GM18511 (cell line): ENCODE data around the gene SLC39A6.
A peak's percentile ranks its signal among the peaks of the same experiment; 100 is the strongest.
"Not testable (repeated sequence)": the region's sequence is repeated elsewhere in the genome, so short reads cannot be mapped to it uniquely, and the experiment has no call there.

Source experiments
- ATAC-seq: cut with Tn5 transposase; IDR thresholded peaks from one replicate; pipeline ENCODE4 v1.9.1; 2021; ENCODE audit warnings: mild to moderate bottlenecking, moderate library complexity; ENCODE audit not compliant: unreplicated experiment

SLC39A6 gene

DNA sequence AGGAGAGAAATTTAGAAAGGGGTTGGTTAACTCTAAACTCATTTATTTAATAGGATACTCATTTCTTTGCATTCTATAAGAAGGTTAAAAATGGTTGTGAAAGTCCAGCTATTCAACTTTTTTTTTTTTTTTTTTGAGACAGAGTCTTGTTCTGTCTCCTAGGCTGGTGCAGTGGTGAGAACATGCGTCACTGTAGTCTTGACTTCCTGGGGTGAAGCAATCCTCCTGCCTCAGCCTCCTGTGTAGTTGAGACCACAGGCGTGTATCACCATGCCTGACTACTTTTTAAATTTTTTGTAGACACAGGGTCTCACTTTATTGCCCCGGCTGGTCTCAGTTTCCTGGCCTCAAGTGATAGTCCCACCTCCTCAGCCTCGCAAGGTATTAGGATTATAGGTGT, 12.4 kb upstream of the SLC39A6 start:
- no peak for ATAC-seq

DNA sequence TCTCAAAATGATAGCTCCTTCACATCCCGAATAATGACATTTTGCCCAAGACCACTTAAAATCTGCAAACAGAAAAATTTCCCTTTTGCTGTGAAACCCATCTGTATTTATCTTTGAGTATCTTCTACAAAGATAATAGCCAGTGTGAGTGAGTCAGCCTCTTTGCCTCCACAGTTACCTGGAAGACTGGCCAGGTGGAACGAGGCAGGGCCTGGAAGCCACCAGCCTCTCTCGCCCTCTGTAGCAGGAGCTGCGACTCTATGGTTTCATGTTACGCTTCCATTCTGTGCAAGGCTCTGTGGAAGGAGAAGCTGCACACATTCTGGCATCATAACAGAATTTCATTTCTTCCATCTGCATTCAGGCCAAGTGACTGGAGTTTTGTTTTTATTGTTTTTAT, 10.1 kb upstream of the SLC39A6 start:
- ATAC-seq = no peak

DNA sequence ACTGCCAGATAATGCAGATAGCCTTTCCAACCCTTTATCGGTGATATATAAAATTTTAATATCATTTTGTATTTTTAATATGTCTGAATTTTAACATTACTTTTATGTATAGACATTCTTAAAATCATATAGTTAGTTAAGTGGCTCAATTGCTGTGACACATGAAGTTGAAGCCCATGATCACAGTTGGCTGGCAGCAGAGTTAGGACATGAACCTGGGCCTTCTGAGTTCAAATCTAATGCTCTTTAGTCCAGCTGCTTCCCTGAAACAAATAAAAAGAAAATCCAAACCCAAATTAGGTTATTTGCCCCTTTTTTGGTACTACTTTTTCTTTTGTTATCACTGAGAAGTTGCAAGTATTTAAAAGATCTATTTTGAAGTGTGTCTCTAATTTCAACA, 6.1 kb upstream of the SLC39A6 start:
- no peak for ATAC-seq

DNA sequence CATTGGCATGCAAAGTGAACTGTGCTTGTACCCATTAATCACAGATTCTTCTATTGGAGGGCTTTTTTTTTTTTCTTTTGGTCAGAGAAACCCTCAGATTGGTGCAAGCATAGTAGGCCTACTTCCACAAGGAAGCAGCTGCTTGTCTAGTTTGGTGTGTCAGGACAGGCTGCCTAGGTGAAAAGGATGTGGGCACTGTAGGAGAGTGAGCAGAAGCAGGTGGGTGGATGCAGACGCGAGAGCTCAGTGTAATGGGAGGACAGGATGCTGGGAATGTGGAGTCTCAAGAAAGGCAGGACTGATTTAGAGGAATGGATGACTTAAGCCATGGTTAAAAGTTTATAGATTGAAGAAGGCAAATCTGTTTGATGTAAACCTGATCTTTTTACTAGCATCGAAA, 3.6 kb upstream of the SLC39A6 start:
- ATAC-seq = no peak

DNA sequence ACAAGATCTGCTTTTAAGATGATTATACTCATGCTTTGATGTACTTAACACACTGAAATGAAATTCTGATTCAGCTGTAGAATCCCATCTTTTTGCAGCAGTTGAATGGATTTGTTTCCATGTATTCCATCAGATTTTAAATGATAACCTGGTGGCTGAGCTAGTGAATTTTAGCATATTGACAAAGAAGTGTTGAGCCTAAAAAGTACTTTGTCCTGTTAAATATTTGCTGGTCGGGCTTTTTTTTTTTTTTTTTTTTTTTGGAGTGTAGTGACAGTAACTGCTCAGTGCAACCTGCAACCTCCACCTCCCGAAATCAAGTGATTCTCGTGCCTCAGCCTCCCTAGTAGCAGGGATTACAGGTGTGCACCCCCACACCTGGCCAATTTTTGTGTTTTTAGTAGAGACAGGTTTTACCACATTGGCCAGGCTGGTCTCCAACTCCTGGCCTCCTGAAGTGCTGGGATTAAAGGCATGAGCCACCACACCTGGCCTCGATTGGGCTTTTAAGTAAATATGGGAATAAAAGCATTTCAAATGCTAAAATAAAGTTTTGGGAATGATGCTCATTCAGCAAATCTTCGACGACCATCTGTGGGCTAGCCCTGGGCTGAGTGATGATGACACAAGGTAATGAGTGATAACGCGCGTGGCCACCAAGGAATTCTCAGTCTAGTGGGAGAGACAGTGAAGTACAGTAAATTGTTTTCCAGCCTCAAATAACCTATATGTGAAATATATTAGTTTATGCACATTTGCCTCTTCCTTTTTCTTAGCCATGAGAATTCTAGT, 2.7 kb upstream of the SLC39A6 start:
- no peak for ATAC-seq

DNA sequence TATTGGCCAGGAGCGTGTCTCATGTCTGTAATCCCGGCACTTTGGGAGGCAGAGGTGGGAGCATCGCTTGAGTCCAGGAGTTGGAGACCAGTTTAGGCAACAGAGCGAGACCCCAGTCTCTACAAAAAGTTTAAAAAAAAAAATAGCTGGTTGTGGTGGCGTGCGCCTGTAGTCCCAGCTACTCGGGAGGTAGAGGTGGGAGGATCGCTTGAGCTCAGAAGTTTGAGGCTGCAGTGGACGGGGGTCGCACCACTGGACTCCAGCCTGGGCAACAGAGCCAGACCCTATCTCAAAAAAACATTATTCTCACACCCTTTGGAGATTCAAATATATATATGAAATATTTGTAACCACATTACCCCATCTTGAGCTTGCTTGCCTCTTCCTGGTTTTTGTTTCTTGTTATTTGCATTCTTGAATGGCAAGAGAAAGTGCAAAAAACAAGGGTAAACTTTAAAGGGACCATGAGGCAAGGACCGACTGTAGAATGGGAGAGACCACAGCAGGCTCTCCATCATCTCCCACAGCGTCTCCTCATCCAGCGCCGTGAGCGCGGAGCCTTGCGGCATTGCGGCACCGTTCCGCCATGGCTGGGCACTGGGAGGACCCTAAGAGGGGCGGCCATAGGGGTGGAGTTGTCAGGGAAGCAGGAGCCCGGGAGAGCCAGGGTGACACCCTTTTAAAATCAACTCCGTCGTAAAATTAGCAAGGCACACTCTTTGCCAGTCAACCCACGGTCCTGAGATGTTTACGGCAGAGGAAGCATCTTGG, 1.9 kb upstream of the SLC39A6 start:
- no peak for ATAC-seq

DNA sequence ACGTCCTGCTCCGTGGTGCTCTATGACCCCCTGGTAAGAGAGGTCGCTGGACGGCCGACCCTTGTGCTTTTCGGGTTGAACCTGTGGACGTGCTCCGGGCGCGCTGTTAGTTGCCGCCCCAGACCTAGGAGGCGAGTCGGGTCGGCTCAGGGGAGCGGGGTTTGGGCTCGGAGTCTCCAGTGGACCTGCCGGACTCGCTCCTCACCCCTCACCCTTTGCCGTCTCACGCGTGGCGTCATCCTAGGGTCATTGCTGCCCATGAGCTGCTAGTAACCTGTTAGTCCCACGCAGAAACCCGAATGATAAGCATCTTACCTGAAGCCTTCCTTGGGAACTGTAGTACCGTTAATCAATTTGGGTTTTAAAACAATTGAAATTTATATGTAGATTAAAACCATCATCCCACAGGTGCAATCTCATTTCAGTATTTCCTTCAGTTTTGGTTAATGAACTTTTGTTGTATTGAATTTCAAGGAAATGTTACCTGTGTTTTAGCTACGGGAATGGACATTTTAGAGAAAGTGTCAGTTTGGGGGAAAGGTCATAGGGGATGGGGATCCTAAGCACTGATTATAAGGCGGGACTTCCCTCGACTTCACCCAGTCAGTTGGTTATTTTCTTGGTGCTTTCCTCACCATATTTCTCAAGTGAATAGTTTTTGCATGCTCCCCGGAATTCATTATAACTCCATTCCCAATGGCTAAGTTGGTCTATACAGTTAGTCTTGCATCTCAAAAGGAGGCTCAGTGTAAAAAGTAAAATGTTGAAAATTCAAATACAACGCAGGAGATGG, 1.1 kb upstream of the SLC39A6 start:
- peak; percentile 31 for ATAC-seq

DNA sequence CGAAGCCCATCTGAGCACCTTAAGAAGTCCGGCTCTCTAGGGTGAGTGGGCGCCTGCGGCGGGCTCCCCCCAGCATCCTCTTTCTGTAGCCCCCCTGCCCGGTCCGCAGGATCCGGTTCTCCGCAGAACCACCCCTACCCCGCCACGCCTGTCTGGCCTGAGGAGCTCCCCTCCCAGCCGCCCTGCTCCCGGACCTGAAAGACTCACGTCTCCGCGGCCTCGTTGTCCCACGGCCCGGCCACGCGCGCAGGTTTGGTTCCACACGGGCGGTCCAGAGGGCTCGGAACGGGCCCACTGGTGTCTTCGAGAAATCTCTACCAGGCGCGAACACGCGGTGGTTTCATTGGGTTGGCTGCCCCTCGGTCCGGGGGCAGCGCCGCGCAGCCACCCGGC, 237 bp downstream of the SLC39A6 start:
- ATAC-seq = peak; percentile 19

DNA sequence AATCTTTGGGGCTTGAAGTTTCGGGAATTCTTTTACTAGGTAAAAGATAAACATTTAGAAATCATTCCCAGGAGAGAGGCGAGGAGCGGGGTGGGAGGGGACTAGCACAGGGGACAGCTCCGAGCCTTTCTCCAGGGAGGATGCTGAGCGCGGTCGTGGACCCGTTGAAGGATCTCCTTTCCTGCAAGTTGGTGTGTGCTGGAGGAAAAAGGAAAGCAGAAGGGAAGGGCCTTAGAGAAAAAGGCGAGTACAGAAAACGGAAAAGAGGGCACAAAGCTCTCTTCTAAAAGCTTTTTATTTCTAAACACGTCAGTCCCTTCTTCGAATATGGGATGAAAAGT, 640 bp downstream of the SLC39A6 start:
- no peak for ATAC-seq

DNA sequence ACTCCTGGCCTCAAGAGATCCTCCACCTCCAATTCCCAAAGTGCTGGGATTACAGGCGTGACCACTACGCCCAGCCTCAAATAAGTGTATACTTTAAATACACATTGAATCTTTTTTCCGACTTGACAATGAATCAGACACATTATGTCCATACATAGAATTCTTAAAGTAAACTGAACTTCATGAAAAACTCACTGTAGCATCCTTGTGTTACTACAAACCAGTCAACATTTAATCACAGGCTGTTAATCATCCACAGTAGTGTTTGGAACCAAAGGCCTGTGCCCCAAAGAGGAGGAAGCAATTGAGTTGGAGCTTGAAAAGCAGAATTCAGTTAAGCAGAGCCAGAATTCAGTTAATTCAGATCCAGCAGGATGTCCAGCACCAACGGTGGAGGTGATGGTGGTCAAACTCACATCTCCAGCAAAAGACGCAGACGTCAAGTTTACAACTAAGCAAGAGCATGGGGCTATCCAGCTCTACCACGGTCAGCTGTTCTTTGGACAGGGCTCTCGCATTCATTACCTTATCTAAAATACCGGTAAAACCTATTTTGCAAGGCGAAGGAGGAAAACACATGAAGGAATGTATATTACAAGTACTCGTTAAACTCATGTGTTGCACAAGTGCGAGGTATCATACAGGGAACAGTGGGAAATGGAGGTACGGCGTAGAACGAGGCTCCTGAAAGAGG, 1.2 kb downstream of the SLC39A6 start:
- no peak for ATAC-seq

DNA sequence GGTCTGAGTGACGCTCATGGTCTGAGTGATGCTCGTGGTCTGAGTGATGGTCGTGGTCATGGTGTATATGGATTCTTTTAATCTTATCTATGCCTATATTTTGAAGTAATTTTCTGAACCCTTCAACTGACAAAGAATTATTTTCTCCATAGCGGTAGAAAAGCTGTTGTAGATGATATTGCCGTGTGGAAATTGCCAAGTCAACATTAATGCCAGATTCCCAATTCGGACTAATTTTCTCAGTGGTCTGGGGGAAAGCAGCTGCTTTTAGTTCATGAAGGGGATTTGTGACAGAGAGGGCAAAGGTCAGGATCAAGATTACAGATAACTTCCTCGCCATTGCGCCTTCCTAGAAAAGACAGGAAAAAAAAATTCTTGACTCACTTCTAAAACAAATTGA, 2.5 kb downstream of the SLC39A6 start:
- ATAC-seq = no peak

DNA sequence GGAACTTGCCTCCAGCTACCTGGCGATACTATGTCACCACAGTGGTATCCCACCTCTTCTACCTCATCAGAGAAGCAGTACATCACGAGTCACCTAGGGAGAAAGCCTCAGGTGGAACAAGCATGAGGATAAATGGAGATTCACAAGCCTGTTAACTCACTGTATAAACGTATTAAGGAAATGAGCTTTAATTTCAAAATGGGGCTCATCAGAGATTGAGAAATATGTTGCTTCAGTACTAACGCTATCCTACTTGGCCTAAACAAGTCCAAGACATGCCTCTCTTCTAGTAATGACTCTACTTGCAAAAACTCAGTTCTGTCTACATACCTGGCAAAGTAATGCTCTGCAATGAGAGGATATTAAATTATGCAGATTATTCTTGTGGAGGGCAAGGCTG, 4.3 kb downstream of the SLC39A6 start:
- no peak for ATAC-seq

DNA sequence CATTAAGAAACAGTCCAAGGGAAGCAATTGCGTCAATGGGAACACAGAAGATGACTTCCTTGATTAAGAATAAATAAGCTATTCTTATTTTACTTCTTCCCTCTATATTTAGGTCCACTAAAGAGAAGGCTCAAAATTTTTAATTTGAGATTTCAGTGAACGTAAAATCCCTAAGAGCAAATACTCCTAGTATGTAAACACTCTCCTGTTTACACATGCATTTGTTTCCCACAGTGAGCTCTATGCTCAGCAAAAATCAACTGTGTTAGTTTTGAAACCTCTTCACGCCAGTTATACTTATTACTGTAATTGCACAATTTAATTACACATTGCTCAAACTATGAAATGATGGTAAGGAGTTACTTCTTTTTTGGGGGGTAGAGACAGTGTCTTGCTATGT, 8.8 kb downstream of the SLC39A6 start:
- ATAC-seq = no peak

DNA sequence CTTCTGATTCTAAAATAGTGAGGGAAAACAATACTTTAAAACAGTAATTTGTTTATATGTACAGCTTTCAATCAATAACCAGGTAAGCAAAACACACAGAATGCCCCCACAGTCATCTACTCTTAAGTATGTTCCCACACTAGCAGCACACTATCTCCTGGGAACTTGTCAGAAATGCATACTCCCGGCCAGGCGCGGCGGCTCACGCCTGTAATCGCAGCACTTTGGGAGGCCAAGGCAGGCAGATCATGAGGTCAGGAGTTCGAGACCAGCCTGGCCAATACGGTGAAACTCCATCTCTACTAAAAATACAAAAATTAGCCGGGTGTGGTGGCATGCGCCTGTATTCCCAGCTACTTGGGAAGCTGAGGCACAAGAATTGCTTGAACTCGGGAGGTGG, 12.4 kb downstream of the SLC39A6 start:
- ATAC-seq = not testable (repeated sequence)

DNA sequence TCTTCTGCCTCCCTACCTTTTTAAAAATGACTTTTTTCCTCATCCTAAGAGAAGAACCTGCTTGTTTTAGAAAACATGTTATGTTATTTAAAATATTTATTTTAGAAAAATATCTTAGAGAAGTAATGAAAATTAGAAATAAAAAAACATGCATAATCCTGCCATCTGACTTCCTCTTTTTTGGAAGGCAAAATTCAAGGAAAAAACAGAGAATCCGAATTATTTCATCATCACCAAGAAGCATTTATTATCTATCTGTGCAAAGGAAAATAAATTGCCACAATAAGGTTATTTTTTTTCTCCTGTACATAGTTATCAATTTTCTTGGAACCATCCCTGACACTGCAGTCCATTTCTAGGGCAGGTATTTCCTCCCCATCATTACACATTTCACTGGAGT, 14.4 kb downstream of the SLC39A6 start:
- no peak for ATAC-seq

DNA sequence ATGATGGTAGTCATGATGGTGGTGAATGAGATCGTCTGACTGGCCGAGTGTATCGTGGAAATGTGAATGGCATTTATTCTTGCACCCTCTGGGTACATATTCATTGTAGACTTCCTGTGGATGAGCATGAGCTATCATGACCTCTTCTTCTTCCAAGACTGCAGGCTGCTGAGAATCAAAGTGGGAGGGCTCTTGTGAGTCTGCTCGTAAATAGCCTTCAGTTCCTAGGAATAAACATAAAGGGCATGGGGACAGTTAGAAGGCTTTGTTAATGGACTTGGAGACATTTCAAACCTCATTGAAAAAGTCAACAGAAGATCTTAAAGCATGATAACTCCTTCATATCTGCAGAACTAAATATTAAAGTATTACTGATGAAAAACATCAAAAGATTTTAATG, 14.9 kb downstream of the SLC39A6 start:
- no peak for ATAC-seq

DNA sequence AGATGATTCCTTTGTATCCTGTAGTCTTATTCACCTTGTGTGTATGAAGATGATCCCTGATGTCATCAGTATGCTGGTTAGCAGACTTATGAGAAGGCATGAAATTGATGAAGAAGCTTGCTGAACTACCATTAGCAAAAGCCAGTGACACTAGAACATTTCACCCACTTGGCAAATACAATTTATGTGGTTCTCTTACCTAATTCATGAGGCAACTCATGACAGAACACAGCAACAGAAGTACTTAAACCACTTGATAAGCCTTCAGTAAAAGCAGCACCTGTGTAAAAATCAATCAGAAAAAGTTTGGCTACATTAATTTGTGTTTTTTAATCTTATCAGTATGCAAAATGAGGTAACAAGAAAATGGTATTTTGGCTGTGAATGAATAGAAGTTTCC, 16.8 kb downstream of the SLC39A6 start:
- ATAC-seq = no peak

DNA sequence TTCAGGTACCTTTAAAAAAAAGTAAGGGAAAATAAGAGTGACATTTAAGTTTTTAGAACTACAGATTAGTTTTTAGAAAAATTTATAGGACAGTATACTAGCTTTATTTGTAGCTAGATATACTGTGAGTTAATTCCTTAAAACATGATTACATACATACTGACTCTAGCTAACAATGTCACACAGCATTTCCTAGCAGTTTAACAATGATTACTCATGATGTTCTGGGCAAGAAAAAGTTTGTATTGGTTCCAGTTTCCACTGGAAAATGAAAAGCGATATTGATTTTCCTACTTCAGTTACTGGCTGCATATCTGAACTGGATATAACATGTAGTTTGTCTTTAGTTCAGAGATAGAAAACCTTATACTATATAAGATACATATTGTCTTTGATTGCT, 19.4 kb downstream of the SLC39A6 start:
- ATAC-seq = no peak

DNA sequence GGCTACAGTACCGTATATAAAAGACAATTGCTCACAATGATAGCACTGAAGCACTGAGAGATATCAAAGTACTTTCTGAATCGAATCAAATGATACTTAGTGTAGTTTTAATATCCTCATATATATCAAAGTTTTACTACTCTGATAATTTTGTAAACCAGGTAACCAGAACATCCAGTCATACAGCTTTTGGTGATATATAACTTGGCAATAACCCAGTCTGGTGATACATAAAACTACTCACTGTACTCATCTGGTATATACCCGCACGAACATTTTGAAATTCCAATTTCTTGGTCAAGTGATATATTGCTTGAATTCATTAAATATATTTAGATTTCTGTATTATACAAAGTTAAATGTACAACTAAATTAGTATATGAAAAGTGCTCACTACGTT, 20.5 kb downstream of the SLC39A6 start:
- ATAC-seq = no peak

DNA sequence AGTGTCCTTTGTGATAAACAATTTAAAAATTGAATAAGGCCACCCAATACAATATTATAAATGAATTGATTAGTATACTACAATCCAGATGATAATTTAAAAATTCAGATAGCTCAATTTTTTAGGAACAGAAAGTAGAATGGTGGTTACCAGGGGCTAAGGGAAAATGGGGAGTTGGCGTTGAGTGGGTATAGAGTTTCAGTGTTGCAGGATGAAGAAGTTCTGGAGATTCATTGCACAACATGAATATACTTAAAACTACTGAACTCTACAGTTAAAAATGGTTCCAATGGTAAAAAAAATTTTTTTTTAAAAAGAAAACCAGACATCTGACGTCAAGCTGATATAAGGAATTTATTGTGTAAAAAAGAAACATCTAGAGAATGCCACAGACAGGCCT, 20.9 kb downstream of the SLC39A6 start:
- no peak for ATAC-seq

DNA sequence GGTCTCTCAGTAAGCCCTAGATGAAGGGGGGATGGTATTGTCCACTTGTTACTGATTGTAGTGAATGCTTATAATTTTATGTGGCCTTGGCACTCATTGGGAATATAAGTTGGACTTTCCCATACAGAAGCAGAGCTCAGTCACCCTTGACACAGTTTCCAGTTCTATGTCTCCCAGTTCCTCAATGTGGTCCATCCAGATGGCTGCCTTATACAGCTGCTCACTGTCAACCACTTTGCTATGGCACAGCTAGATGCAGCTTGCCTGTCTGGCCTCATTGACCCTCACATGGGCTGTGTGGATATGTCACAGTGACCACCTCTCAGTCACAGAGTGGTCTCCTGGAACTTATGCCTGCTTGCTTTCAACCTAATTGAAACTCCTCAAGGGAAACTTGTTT, 21.7 kb downstream of the SLC39A6 start:
- no peak for ATAC-seq
